HL-60 (cell line): ENCODE results near the gene SLC6A5.
"Not testable (repeated sequence)": the region's sequence is repeated elsewhere in the genome, so short reads cannot be mapped to it uniquely, and the experiment has no call there.

Experiments
- GABPA ChIP-seq: IDR thresholded peaks from 2 replicates; pipeline ENCODE4 v1.6.1; 2012; ENCODE audit warnings: low read depth
- POLR2AphosphoS5 ChIP-seq: IDR thresholded peaks from 2 replicates; pipeline ENCODE4 v1.6.1; 2012; ENCODE audit warnings: low read depth
- SPI1 ChIP-seq: IDR thresholded peaks from 2 replicates; pipeline ENCODE4 v1.6.1; 2012; ENCODE audit warnings: low read depth, mild to moderate bottlenecking, borderline replicate concordance
- TF ChIP-seq, protein P1 (sequence below): IDR thresholded peaks from one replicate; pipeline ENCODE4 v1.5.1; 2011; ENCODE audit warnings: low read length, control low read depth, inconsistent platforms; ENCODE audit not compliant: insufficient read depth
- TF ChIP-seq, protein P2 (sequence below): IDR thresholded peaks from 2 replicates; pipeline ENCODE4 v1.6.1; 2012; ENCODE audit warnings: low read depth; ENCODE audit not compliant: insufficient replicate concordance

DNA sequence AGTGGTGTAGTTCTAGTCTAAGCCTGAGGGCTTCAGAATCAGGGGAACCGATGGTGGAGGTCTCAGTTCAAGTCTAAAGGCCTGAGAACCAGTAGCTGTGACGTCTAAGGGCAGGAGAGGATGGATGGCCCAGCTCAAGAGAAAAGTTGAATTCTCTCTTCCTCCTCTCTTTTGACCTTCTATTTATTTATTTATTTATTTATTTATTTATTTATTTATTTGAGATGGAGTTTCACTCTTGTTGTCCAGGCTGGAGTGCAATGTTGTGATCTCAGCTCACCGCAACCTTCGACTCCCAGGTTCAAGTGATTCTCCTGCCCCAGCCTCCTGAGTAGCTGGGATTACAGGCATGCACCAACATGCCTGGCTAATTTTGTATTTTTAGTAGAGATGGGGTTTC lies 19.7 kb upstream of the SLC6A5 start:
- TF ChIP-seq, protein P1, sequence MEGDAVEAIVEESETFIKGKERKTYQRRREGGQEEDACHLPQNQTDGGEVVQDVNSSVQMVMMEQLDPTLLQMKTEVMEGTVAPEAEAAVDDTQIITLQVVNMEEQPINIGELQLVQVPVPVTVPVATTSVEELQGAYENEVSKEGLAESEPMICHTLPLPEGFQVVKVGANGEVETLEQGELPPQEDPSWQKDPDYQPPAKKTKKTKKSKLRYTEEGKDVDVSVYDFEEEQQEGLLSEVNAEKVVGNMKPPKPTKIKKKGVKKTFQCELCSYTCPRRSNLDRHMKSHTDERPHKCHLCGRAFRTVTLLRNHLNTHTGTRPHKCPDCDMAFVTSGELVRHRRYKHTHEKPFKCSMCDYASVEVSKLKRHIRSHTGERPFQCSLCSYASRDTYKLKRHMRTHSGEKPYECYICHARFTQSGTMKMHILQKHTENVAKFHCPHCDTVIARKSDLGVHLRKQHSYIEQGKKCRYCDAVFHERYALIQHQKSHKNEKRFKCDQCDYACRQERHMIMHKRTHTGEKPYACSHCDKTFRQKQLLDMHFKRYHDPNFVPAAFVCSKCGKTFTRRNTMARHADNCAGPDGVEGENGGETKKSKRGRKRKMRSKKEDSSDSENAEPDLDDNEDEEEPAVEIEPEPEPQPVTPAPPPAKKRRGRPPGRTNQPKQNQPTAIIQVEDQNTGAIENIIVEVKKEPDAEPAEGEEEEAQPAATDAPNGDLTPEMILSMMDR: not testable (repeated sequence)
- not testable (repeated sequence) for TF ChIP-seq POLR2AphosphoS5, GABPA, SPI1
- TF ChIP-seq, protein P2, sequence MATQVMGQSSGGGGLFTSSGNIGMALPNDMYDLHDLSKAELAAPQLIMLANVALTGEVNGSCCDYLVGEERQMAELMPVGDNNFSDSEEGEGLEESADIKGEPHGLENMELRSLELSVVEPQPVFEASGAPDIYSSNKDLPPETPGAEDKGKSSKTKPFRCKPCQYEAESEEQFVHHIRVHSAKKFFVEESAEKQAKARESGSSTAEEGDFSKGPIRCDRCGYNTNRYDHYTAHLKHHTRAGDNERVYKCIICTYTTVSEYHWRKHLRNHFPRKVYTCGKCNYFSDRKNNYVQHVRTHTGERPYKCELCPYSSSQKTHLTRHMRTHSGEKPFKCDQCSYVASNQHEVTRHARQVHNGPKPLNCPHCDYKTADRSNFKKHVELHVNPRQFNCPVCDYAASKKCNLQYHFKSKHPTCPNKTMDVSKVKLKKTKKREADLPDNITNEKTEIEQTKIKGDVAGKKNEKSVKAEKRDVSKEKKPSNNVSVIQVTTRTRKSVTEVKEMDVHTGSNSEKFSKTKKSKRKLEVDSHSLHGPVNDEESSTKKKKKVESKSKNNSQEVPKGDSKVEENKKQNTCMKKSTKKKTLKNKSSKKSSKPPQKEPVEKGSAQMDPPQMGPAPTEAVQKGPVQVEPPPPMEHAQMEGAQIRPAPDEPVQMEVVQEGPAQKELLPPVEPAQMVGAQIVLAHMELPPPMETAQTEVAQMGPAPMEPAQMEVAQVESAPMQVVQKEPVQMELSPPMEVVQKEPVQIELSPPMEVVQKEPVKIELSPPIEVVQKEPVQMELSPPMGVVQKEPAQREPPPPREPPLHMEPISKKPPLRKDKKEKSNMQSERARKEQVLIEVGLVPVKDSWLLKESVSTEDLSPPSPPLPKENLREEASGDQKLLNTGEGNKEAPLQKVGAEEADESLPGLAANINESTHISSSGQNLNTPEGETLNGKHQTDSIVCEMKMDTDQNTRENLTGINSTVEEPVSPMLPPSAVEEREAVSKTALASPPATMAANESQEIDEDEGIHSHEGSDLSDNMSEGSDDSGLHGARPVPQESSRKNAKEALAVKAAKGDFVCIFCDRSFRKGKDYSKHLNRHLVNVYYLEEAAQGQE: not testable (repeated sequence)
